Inferior parietal cortex (tissue), 1 donor: ENCODE results near the gene FEZ2.

ENCODE experiments used
- DNase-seq: peaks from one replicate; pipeline ENCODE4 v3.0.0-alpha.2; 2016; ENCODE audit errors: extremely low spot score

Gene FEZ2

GRCh38 chr2:36562240-36562639 lies 35.7 kb downstream of the FEZ2 start:
- DNase-seq: no peak

DNA sequence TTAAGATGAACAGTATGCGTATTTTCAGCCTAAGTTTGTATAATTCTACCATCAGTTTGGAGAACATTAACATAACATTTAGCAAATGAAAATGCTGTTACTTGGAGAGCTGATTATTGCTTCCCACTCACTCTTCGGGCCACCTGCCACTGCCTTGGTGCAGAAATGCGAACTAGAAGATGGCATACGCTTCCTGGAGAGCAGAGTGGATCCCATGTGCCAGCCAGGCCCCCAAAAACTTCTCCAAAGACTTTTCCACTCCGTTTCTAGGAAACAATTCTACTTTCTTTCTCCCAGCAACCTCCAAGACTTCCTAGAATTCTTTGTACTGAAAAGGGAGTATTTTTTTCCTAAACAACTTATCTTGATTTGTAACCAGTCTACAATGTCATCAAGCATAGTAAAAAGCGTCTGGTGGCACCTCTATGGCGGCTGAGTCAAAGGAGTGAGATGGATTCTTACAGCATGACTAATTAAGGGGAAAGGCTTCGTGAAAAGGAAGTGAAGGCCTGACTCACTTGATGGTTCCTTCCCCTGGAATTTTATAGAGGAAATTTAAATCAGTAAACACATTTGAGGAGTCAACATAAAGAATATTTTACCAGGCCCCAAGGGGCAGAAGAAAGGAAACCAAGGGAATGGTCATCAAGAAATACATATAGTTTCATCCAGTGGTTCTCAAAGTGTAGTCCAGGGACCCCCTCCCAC lies 36.6 kb downstream of the FEZ2 start:
- DNase-seq: no peak

- DNase-seq: no peak
Observed at GRCh38 chr2:36560726-36561125, 37.2 kb downstream of the FEZ2 start.

- DNase-seq: no peak
Observed at GRCh38 chr2:36559221-36559942, 38.6 kb downstream of the FEZ2 start.

DNA sequence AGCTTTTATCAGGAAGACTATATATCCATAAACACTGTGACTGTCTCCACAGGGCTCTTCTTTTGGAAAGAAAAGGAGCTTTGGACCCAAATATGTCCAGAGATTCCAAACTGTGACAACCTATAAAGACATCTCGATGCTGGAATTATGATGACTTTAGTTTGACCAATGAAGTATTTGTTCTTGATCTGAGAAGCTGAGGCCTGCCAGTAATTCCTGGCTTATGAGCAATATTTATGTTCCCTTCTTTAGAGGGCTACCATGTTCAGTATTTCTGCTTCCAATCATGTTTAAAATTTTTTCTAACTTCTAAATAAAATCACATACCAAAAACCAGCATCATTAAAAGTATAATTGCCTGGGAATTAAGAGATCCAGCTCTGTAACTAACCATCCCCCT lies 41.1 kb downstream of the FEZ2 start:
- no peak for DNase-seq

GRCh38 chr2:36555789-36556188 lies 42.2 kb downstream of the FEZ2 start:
- no peak for DNase-seq

DNA sequence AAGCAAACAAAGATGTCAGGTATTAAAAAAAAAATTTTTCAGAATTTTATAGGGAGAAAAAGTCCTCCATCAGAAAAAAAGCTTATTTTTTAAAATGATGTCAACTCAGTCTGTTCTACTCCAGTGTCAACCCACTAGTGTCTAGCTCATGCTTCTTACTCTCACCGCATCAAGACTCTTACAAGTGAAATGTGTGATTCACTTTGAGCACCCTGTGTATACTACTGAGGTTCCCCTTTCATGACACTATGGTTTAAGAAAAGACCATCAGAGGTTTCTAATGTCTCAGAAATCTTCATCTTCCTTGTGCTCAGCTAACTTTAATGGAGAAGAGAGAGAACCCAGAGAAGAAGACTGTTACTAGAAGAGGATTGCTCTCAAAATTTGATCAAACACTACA lies 43.4 kb downstream of the FEZ2 start:
- no peak for DNase-seq

GRCh38 chr2:36553683-36554082 lies 44.3 kb downstream of the FEZ2 start:
- DNase-seq: no peak

GRCh38 chr2:36550006-36550405 lies 48.0 kb downstream of the FEZ2 start:
- no peak for DNase-seq

DNA sequence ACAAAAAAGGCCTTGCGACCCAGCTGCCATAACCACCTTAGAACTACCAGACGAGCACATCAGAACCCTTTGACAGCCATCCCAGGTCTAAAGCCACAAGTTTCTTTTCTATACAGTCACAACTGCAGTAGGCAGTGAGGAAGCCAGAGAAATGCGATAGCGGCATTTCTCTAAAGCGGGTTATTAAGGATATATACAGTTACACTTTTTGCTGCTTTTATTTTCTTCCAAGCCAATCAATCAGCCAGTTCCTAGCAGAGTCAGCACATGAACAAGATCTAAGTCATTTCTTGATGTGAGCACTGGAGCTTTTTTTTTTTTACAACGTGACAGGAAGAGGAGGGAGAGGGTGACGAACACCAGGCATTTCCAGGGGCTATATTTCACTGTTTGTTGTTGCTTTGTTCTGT lies 48.8 kb downstream of the FEZ2 start:
- DNase-seq: no peak

GRCh38 chr2:36547906-36548305 lies 50.1 kb downstream of the FEZ2 start:
- DNase-seq: no peak

- DNase-seq: no peak
Observed at GRCh38 chr2:36545871-36546416, 52.0 kb downstream of the FEZ2 start.

- no peak for DNase-seq
Observed at GRCh38 chr2:36544638-36545338, 53.2 kb downstream of the FEZ2 start.

DNA sequence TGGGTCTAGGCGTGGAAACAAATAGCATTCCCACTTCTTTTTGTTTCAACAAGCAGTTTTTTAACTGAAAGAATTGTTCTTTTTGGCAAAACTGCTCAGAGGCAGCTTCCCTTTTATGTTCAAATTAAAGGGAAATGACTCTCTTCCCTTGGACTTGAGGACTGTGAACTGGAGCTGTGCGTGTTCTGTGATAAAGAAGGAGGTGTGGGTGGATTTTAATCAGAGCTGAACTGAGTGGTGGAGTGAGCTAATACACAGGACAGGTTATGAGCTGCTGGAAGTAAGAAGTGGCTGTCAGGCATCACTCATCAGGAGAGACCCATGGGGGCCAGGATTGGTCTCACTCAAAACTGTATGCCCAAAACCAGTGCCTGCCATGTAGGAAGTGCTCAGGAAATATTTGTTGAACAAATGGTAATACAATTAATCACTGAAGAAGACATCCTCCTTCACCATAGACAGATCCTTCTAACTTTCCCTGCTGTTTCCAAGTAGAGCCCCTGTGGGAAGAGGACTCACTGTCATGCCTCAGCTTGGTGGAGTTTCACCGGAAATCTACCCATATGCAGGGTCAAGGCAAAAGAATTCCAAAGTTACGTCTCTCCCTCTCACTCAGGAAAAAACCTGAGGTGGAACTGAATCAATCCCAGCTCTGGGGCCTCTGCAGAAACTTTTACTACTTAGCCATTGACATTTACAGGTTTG lies 55.9 kb downstream of the FEZ2 start:
- DNase-seq: no peak

DNA sequence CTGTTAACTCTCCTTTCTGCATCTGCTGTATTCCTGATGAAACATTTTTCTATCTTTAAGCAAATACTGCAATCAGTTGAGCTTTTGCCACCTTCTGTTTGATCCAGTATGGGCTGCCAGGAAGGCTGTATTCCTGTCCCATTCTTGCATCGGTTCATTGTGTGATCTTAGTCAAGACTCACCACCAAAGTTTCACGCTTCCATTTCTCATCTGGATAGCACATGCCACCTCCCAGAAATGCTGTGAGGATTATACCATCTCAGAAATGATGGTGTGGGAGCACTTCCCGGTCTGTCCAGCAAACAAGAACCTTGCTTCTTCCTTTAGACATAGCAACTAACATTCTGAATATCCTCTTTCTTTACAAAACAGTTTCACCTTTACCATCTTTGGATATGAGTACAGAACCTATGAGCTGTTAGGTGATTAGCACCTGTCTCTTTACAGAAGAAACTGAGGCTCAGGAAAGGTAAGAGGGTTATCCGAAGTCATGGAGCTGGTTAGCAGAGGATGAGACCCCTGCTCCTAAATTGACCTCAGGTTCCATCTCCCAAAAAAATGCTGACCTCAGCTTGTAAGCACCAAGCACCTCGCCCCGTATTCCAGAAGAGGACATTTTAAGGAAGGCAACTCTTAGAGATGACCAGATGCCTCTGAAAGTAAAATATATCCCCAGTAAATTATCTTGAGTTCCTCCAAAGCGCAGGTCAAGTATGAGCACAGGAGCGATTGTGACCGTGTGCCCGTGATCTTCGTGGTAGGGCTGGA lies 56.8 kb downstream of the FEZ2 start:
- DNase-seq: no peak

DNA sequence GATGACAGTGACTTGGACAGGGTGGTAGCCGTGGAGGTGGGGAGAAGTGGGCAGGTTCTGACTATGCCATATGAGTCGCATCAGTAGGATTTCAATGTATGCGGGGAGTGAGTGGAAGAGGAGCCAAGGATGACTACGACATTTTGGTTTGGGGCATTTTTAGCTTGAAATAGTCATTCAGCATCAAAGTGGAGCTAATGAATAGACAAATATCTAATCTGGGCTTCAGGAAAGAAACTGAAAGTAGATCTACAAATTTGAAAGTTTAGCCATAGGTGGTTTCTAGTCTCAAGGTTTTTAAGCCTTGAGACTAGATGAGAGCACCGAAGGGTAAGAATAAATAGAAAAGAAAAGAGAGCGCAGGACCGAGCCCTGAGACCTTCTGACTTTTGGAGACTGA lies 58.3 kb downstream of the FEZ2 start:
- no peak for DNase-seq

DNA sequence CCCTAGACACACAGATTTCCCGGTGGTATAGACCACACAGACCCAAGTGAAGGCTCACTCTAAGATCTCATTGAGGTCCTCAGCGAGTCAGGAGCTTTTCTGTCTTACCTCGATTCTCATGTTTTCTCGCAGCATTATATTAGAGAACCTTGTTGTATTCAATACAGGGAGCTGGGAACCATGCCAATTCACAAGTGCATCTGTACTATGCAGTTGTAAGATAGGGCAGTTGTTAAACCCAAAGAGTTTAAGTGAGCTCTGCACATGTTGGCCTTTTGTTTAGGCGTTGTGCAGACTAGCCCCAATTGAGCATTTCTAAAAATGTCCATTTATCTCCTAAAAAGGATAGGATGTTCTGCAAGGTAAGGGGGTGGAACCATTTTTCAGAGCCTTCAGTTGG lies 59.6 kb downstream of the FEZ2 start:
- peak; percentile 56 for DNase-seq

DNA sequence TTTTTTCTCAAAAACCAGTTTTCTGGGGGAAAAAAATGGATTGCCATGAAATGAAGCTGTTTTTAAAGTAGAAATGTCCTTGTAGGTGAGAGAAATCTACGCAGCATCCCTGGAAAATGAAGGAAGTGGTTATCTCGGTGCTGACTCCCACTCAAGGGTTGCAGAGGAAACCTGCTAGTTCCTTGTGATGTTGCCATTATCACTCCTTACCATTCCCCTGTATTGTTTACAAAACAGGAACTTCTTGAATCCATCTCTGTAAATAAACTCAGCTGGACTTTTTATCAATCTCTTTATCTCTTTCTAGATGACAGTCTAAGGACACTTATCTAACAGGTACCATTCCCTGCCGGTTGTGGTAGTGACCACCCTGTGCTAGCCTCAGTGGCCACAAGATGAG lies 61.2 kb downstream of the FEZ2 start:
- no peak for DNase-seq

DNA sequence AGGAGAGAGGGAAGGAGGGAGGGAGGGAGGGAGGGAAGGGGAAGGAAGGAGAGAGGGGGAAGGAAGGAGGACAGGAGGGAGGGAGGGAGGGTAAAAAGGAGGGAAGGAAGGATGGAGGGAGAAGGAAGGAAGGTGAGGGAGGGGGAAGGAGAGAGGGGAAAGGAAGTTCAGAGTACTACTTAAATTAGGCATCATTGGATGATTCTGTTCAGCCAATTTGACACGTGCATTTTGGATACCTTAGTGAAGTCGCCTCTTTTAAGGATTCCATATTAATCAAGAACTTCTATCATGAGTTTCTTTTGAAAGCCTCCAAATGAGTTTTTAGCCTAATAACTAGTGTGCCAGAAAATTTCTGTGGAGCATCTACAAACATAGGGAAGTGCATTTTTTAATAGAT lies 62.9 kb downstream of the FEZ2 start:
- DNase-seq: no peak

GRCh38 chr2:36534275-36534799 lies 63.6 kb downstream of the FEZ2 start:
- DNase-seq: no peak

GRCh38 chr2:36530983-36531354 lies 67.0 kb downstream of the FEZ2 start:
- no peak for DNase-seq
